Choroid plexus epithelial cell (primary cell): ENCODE measurements around the gene TBX18.

ENCODE experiments used
- DNase-seq: peaks from one replicate; pipeline ENCODE4 v3.0.0-alpha.2; 2010; ENCODE audit warnings: low read depth
- H3K4me3 ChIP-seq: 2 replicates; pipeline ENCODE4 v1.5.1; 2011; ENCODE audit warnings: low read depth, mild to moderate bottlenecking, control low read depth, low read length, moderate library complexity
- TF ChIP-seq, protein P1 (sequence below): conservative IDR thresholded peaks from 2 replicates; pipeline ENCODE4 v1.5.1; 2011; ENCODE audit warnings: low read depth, mild to moderate bottlenecking, control low read depth, inconsistent platforms, low read length, moderate library complexity

TBX18 gene

GRCh38 chr6:84798257-84798656 is 33.9 kb upstream of the TBX18 start:
- TF ChIP-seq, protein P1, sequence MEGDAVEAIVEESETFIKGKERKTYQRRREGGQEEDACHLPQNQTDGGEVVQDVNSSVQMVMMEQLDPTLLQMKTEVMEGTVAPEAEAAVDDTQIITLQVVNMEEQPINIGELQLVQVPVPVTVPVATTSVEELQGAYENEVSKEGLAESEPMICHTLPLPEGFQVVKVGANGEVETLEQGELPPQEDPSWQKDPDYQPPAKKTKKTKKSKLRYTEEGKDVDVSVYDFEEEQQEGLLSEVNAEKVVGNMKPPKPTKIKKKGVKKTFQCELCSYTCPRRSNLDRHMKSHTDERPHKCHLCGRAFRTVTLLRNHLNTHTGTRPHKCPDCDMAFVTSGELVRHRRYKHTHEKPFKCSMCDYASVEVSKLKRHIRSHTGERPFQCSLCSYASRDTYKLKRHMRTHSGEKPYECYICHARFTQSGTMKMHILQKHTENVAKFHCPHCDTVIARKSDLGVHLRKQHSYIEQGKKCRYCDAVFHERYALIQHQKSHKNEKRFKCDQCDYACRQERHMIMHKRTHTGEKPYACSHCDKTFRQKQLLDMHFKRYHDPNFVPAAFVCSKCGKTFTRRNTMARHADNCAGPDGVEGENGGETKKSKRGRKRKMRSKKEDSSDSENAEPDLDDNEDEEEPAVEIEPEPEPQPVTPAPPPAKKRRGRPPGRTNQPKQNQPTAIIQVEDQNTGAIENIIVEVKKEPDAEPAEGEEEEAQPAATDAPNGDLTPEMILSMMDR: no peak
- peak; percentile 89 for DNase-seq
- H3K4me3 ChIP-seq: no peak overlapping the region

- DNase-seq: no peak
- TF ChIP-seq, protein P1: no peak
- H3K4me3 ChIP-seq: no peak overlapping the region
Observed at GRCh38 chr6:84796343-84796742, 31.9 kb upstream of the TBX18 start.

DNA sequence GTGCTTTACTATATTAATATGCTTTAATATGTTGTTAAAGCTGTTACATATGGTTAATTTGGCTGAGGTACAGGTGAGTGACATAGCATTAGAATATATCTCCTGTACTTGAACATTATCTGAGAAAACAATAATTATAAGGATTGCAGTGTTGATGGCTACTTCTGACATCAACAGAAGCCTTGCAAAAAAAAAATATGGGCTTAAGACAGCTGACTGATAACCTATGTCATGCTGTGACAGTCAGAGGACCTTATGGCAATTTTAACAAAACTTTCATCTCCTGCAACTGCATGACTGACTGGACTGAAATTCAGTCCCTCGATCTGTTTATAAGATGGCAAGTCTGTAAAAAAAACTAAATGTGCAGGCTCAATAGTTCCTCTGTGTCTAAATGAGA is 27.5 kb upstream of the TBX18 start:
- no peak overlapping the region for H3K4me3 ChIP-seq
- TF ChIP-seq, protein P1: no peak
- no peak for DNase-seq

DNA sequence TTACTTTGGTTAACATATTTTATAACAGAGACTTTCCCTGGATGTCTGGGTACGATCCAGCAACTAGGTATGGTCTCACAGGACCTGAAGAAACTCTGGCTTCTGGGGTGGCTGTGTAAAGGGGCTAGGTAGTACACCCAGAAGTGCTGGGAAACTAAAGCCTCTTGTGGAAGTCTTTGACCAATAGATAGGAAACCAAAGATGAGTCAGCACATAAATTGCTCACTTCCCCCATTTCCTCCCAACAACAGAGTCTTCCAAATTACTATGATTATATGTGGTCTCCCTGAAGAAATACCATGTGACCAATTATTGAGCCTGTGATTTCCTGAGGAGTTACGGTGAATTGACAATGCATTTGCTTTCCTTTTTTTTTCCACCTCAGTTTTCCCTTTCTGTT is 26.8 kb upstream of the TBX18 start:
- TF ChIP-seq, protein P1: no peak
- DNase-seq: peak; percentile 55
- no peak overlapping the region for H3K4me3 ChIP-seq

DNA sequence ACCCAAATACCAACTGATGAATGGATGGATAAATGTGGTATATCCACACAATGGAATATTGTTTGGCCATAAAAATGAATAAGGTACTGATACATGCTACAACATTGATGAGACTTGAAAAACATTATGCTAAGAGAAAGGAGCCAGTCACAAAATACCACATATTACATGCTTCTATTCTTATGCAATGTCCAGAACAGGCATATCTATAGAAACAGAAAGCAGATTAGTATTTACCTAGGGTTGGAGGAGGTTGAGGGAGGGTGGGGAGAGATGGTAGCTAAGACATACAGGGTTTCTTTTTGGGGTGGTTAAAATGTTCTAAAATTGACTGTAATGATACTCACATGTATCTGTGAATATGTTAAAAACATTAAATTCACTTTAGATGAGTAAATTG is 24.8 kb upstream of the TBX18 start:
- no peak for DNase-seq
- no peak overlapping the region for H3K4me3 ChIP-seq
- TF ChIP-seq, protein P1: no peak

- H3K4me3 ChIP-seq: no peak overlapping the region
- TF ChIP-seq, protein P1: no peak
- no peak for DNase-seq
Observed at GRCh38 chr6:84788689-84789088, 24.3 kb upstream of the TBX18 start.

GRCh38 chr6:84785671-84786070 is 21.3 kb upstream of the TBX18 start:
- DNase-seq: no peak
- TF ChIP-seq, protein P1: no peak
- no peak overlapping the region for H3K4me3 ChIP-seq
